ENCODE data around the gene TMEM87A. TPM values are rescaled to one million over a fixed set of nuclear protein-coding genes. Genes with fewer than 3 reads are reported as not detected.
A peak's percentile ranks its signal among the peaks of the same experiment; 100 is the strongest.
"Not testable (repeated sequence)": the region's sequence is repeated elsewhere in the genome, so short reads cannot be mapped to it uniquely, and the experiment has no call there.

Gene TMEM87A
- total and polyA plus RNA-seq, 2 experiments from 2014 or later, result 41.8 to 43.5 TPM

DNA sequence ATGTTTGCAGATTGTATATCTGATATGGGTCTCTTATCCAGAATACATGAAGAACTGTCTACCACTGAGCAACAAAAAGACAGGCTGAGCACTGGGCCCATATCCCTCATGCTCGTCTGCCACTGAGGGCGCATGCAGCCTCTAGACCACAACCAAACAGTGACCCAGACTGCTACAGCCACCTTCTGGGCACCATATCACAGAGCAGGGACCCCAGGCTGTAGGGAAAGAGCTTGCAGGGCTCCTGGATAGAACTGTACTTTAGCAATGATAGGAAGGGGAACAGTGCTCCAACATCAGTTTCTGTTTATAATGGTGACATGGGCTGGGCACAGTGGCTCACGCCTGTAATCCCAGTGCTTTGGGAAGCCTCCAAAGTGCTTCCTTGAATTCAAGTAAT, 40.2 kb upstream of the TMEM87A start:
- H3K4me3 ChIP-seq, result no peak overlapping the region
- H3K36me3 Mint-ChIP-seq (ENCODE audit: low read depth), result peaks cover 3% of the 10 kb centered on the region; the same call in 1 of the 3 replicates
- TF ChIP-seq, protein P1, sequence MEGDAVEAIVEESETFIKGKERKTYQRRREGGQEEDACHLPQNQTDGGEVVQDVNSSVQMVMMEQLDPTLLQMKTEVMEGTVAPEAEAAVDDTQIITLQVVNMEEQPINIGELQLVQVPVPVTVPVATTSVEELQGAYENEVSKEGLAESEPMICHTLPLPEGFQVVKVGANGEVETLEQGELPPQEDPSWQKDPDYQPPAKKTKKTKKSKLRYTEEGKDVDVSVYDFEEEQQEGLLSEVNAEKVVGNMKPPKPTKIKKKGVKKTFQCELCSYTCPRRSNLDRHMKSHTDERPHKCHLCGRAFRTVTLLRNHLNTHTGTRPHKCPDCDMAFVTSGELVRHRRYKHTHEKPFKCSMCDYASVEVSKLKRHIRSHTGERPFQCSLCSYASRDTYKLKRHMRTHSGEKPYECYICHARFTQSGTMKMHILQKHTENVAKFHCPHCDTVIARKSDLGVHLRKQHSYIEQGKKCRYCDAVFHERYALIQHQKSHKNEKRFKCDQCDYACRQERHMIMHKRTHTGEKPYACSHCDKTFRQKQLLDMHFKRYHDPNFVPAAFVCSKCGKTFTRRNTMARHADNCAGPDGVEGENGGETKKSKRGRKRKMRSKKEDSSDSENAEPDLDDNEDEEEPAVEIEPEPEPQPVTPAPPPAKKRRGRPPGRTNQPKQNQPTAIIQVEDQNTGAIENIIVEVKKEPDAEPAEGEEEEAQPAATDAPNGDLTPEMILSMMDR (conservative IDR thresholded peaks at IDR 0.05; ENCODE audit: low read depth in 2 of 2), result peak in 1 of 2 experiments; percentile 55; a peak in 2 of 4 replicates
- no peak for TF ChIP-seq POLR2AphosphoS5 (IDR thresholded peaks at IDR 0.05; ENCODE audit: low read depth)
- no peak overlapping the region for H3K4me3 Mint-ChIP-seq
- H4K20me1 ChIP-seq (replicated peaks; ENCODE audit: insufficient read depth), result no peaks in the 10 kb centered on the region
- H3K27ac ChIP-seq (ENCODE audit: low read depth), result no peak overlapping the region
- no peaks in the 10 kb centered on the region for H3K79me2 ChIP-seq (replicated peaks; ENCODE audit: insufficient read depth)
- H3K27me3 Mint-ChIP-seq (ENCODE audit: insufficient read depth, low read depth, poor library complexity), result no peaks in the 10 kb centered on the region
- no peaks in the 10 kb centered on the region for H3K9me3 Mint-ChIP-seq
- H3K4me2 ChIP-seq, result no peak overlapping the region
- no peaks in the 10 kb centered on the region for H3K36me3 ChIP-seq (ENCODE audit: insufficient read depth)
- H3K4me1 Mint-ChIP-seq, result peaks cover 4% of the 10 kb centered on the region; the same call in 2 of the 3 replicates
- no peak overlapping the region for H3K27ac Mint-ChIP-seq
- peak; percentile 27 for DNase-seq (ENCODE audit: low spot score)
- H3K9me2 ChIP-seq (ENCODE audit: insufficient read depth), result no peaks in the 10 kb centered on the region
- no peaks in the 10 kb centered on the region for H3F3A ChIP-seq (replicated peaks; ENCODE audit: low read depth)
- no peaks in the 10 kb centered on the region for H3K4me1 ChIP-seq (ENCODE audit: insufficient read depth)
- H3K27me3 ChIP-seq (ENCODE audit: insufficient read depth), result no peaks in the 10 kb centered on the region
- H2AFZ ChIP-seq, result no peak overlapping the region
- peak; percentile 83 for ATAC-seq

- Histone ChIP-seq H4K20me1 (replicated peaks; ENCODE audit: insufficient read depth) (no peaks in the 10 kb centered on the region), H3K79me2 (replicated peaks; ENCODE audit: insufficient read depth) (no peaks in the 10 kb centered on the region), H3K4me2 (no peak overlapping the region), H3K27me3 (ENCODE audit: insufficient read depth) (no peaks in the 10 kb centered on the region), H3F3A (replicated peaks; ENCODE audit: low read depth) (no peaks in the 10 kb centered on the region), H3K27ac (ENCODE audit: low read depth) (no peak overlapping the region), H3K9me2 (ENCODE audit: insufficient read depth) (no peaks in the 10 kb centered on the region), H2AFZ (no peak overlapping the region), H3K4me3 (no peak overlapping the region), H3K36me3 (ENCODE audit: insufficient read depth) (no peaks in the 10 kb centered on the region), H3K4me1 (ENCODE audit: insufficient read depth) (no peaks in the 10 kb centered on the region)
- TF ChIP-seq ETS1 (IDR thresholded peaks at IDR 0.05), result no peak
- TF ChIP-seq STAT1 (IDR thresholded peaks at IDR 0.05; ENCODE audit: unreplicated experiment), result no peak
- TF ChIP-seq ZNF331 (CRISPR knock-in tag; IDR thresholded peaks at IDR 0.05; ENCODE audit: low read depth), result no peak
- TF ChIP-seq CREB1 (CRISPR knock-in tag; IDR thresholded peaks at IDR 0.05; ENCODE audit: low read depth), result no peak
- no peak for DNase-seq (ENCODE audit: low spot score)
- Mint-ChIP-seq H3K9me3 (peaks cover 26% of the 10 kb centered on the region), H3K36me3 (ENCODE audit: low read depth) (peaks cover 10% of the 10 kb centered on the region; the same call in 2 of the 3 replicates), H3K4me1 (no peaks in the 10 kb centered on the region), H3K27me3 (ENCODE audit: insufficient read depth, low read depth, poor library complexity) (peaks cover 4% of the 10 kb centered on the region), H3K4me3 (no peak overlapping the region), H3K27ac (no peak overlapping the region)
- ATAC-seq, result no peak
Observed at GRCh38 chr15:42306681-42307080, 33.4 kb upstream of the TMEM87A start.

DNA sequence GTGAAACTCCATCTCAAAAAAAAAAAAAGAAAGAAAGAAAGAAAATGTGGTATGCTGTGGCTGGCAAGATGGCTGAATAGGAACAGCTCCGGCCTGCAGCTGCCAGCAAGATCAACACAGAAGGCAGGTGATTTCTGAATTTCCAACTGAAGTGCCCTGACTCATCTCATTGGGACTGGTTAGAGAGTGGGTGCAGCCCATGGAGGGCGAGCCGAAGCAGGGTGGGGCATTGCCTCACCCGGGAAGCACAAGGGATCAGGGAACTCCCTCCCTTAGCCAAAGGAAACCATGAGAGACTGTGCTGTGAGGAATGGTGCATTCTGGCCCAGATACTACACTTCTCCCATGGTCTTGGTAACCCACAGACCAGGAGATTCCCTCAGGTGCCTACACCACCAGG, 27.8 kb upstream of the TMEM87A start:
- peaks cover 32% of the 10 kb centered on the region for H3K9me3 Mint-ChIP-seq

More for the DNA sequence above, 27.8 kb upstream of the TMEM87A start:
- H3K4me3 ChIP-seq; H3K27me3 ChIP-seq (ENCODE audit: insufficient read depth); H2AFZ ChIP-seq; H3K27me3 Mint-ChIP-seq (ENCODE audit: insufficient read depth, low read depth, poor library complexity); H3K27ac ChIP-seq (ENCODE audit: low read depth); H3K79me2 ChIP-seq (replicated peaks; ENCODE audit: insufficient read depth); H3K4me1 ChIP-seq (ENCODE audit: insufficient read depth); H3F3A ChIP-seq (replicated peaks; ENCODE audit: low read depth); H3K4me2 ChIP-seq; H4K20me1 ChIP-seq (replicated peaks; ENCODE audit: insufficient read depth); ATAC-seq; H3K27ac Mint-ChIP-seq; H3K36me3 ChIP-seq (ENCODE audit: insufficient read depth); H3K9me2 ChIP-seq (ENCODE audit: insufficient read depth); H3K4me3 Mint-ChIP-seq; H3K4me1 Mint-ChIP-seq; DNase-seq (ENCODE audit: low spot score): not testable (repeated sequence)
- H3K36me3 Mint-ChIP-seq (ENCODE audit: low read depth), result peaks cover 30% of the 10 kb centered on the region; the same call in 2 of the 3 replicates
